SK-N-MC (cell line): ENCODE data around the gene NEURL3.
A peak's percentile ranks its signal among the peaks of the same experiment; 100 is the strongest.

Experiments
- DNase-seq: peaks from one replicate; pipeline ENCODE4 v3.0.0-alpha.2; 2011; ENCODE audit warnings: low read depth, low spot score
- H3K27ac ChIP-seq: fragments of 200-600 bp; sonication (generic); 2 replicates; pipeline ENCODE4 v1.5.1; 2016; ENCODE audit warnings: mixed run types
- H3K36me3 ChIP-seq: fragments of 200-600 bp; sonication (generic); 2 replicates; pipeline ENCODE4 v1.6.1; 2017; ENCODE audit warnings: antibody characterized with exemption, low read length, mixed read lengths; ENCODE audit not compliant: insufficient read depth
- H3K4me3 ChIP-seq: fragments of 200-600 bp; sonication (generic); 2 replicates; pipeline ENCODE4 v1.5.1; 2016
- H3K9ac ChIP-seq: fragments of 200-600 bp; sonication (generic); 2 replicates; pipeline ENCODE4 v1.8.0; 2017; ENCODE audit warnings: mixed run types, mixed read lengths; ENCODE audit not compliant: insufficient read length
- H3K9me3 ChIP-seq: fragments of 200-600 bp; sonication (generic); 2 replicates; pipeline ENCODE4 v1.6.1; 2017; ENCODE audit warnings: low read depth, mild to moderate bottlenecking, antibody characterized with exemption, low read length, moderate library complexity, mixed read lengths
- EZH2 ChIP-seq: fragments of 200-600 bp; sonication (generic); IDR thresholded peaks from one replicate; pipeline ENCODE4 v1.6.1; 2017; ENCODE audit warnings: antibody characterized with exemption
- FOXP2 ChIP-seq: optimal IDR thresholded peaks from 2 replicates; pipeline ENCODE3; 2011; ENCODE audit warnings: mild to moderate bottlenecking, moderate library complexity; ENCODE audit not compliant: insufficient read depth; ENCODE audit errors: extremely low read length, control extremely low read depth
- POLR2AphosphoS5 ChIP-seq: IDR thresholded peaks from 2 replicates; pipeline ENCODE4 v1.6.1; 2012; ENCODE audit warnings: mild to moderate bottlenecking, low read depth, low read length, borderline replicate concordance

NEURL3 gene

DNA sequence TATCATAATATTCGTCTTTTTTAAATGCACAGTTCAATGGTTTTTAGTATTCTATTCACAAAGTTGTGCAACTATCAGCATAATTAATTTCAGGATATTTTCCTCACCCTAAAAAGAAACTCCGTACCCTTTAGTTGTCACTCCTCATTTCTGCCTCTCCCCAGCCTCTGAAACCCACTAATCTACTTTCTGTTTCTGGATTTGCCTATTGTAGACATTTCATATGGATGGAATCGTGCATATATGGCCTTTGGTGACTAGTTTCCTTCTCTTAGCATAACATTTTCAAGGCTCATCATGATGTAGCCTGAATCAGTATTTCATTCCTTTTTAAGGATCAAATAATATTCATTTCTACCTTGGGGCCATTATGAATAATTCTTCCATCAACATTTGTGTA lies 18.5 kb downstream of the NEURL3 start:
- Histone ChIP-seq H3K36me3 (no peaks in the 10 kb centered on the region), H3K9me3 (no peaks in the 10 kb centered on the region), H3K27ac (no peak overlapping the region), H3K4me3 (no peak overlapping the region), H3K9ac (no peak overlapping the region)
- no peak for DNase-seq
- TF ChIP-seq FOXP2: no peak
- TF ChIP-seq EZH2: no peak
- no peak for TF ChIP-seq POLR2AphosphoS5

DNA sequence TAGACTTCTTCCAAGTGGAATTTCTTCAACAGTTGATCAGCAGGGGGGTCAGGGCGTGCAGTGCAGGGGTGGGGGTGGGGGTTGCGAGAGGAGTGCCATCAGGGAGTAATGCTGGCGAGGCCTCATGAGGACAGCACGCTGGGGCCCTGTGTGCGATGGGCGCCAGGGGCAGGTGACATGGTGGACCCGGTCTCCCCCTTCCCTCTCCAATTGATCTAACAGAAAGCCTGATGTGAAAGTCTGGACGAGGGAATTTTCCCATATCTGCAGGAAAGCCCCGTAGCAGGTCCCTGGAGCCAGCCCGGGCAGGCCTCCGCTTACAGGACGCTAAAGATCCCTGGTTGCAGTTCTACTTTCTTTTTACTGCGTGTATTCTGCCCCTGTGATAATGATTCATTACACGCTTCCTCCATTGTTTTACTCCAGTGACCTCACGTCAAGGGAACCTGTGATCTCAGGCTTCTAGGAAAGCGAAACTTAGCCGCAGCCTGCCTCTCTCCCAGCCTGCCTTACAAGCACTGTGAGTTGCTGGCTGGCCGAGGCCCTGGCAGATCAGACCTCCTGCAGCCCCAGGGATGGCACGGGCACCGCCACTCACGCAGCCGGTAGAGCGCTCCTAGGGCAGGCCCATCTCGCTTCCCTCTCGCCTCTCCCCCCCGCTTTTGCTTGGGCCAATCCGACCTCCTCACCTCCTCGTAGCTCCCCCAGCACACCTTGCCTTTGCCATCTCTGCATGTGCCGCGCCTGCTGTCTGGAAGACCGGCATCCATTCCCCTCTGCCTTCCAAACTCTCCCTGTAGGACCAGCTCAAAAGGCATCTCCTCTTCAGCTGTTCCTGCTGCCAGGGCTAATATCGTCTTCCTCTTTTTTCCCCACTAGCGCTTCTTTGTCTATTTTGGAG lies 19.2 kb downstream of the NEURL3 start:
- no peak for DNase-seq
- Histone ChIP-seq H3K9me3 (no peaks in the 10 kb centered on the region), H3K27ac (peak overlapping the region; percentile 65; the same call in 1 of the 2 replicates), H3K36me3 (no peaks in the 10 kb centered on the region), H3K4me3 (peak overlapping the region; percentile 50), H3K9ac (peak overlapping the region; percentile 33)
- TF ChIP-seq POLR2AphosphoS5 (no peak), FOXP2 (no peak), EZH2 (no peak)

DNA sequence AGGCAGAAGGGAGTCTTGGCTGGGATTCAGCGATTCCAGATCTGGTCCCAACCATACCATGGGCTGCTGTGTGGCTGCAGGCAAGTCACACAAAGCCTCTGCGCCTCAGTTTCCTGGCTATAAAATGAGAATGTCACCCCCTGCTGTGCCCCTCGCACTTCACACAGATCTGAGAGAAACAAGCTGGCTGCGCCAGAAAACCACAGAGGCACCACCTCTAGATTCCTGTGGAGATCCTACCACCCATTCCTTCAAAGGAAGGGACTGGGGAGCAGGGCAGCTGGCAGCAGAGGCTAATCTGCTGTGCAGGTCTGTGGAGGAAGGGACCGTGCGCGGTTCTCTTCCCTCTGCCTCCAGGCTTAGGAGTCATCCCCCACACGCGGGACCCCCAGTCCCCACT lies 19.8 kb downstream of the NEURL3 start:
- TF ChIP-seq FOXP2 (no peak), POLR2AphosphoS5 (no peak), EZH2 (no peak)
- Histone ChIP-seq H3K36me3 (no peaks in the 10 kb centered on the region), H3K9me3 (no peaks in the 10 kb centered on the region), H3K27ac (peak overlapping the region; percentile 65; the same call in 1 of the 2 replicates), H3K9ac (no peak overlapping the region), H3K4me3 (peak overlapping the region; percentile 50)
- peak; percentile 88 for DNase-seq

DNA sequence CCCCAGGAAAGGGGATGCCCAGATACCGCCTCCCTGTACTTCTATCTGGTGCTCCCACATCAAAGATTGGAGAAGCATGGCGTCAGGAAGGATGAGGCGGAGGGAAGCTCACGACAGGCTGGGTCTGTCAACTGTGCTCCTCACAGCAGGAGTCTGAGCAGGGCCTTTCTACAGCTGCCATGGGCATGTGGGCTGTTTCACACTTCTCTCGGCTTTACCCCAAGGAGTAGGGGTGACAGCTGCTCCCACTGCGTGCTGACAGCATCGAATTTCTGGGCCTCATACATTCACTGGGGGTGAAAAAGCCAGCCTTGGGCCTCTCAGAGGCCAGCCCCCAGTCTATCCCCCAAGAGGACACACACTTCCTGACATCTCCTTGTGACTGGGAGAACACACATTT lies 21.1 kb downstream of the NEURL3 start:
- no peak for TF ChIP-seq FOXP2
- no peak for TF ChIP-seq POLR2AphosphoS5
- TF ChIP-seq EZH2: no peak
- Histone ChIP-seq H3K36me3 (no peaks in the 10 kb centered on the region), H3K9ac (no peak overlapping the region), H3K9me3 (no peaks in the 10 kb centered on the region), H3K4me3 (no peak overlapping the region), H3K27ac (no peak overlapping the region)
- no peak for DNase-seq

DNA sequence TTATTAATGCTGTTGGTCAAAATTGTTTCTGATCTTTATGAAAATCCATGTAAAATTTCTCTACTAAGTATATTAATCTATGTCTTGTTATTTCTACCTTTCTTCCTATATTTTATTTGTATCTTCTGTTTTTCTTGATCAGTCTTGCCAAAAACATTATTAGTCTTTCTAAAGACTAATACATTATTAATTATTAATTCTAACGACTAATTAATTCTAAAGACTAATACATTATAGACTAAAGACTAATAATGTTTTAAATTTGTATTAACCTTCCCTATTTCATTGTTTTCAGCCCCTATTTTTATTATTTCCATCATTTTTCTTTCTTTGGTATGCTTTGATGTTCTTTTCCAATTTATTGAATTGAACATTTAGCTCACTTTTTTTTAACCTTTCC lies 27.7 kb downstream of the NEURL3 start:
- TF ChIP-seq POLR2AphosphoS5: no peak
- no peak for TF ChIP-seq FOXP2
- no peak for TF ChIP-seq EZH2
- Histone ChIP-seq H3K36me3 (no peaks in the 10 kb centered on the region), H3K9ac (no peak overlapping the region), H3K9me3 (no peaks in the 10 kb centered on the region), H3K27ac (no peak overlapping the region), H3K4me3 (no peak overlapping the region)
- DNase-seq: no peak

DNA sequence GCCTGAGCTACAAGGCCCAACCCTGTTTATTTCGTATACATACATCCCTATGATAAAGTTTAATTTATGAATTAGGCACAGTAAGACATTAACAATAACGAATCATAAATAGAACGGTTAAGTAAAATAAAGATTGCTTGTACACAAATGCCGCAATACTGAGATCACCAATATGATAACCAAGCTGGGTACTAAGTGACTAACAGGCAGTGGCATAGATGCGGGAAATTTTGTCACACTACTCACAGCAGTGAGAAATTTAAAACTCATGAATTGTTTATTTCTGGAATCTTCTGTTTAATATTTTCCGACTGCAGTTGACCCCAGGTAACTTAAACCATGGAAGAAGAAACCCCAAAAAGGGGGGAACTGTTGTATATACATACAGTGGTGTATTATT lies 33.4 kb downstream of the NEURL3 start:
- Histone ChIP-seq H3K36me3 (no peaks in the 10 kb centered on the region), H3K9me3 (no peaks in the 10 kb centered on the region), H3K27ac (no peak overlapping the region), H3K4me3 (no peak overlapping the region), H3K9ac (no peak overlapping the region)
- no peak for TF ChIP-seq FOXP2
- no peak for TF ChIP-seq POLR2AphosphoS5
- no peak for TF ChIP-seq EZH2
- no peak for DNase-seq

DNA sequence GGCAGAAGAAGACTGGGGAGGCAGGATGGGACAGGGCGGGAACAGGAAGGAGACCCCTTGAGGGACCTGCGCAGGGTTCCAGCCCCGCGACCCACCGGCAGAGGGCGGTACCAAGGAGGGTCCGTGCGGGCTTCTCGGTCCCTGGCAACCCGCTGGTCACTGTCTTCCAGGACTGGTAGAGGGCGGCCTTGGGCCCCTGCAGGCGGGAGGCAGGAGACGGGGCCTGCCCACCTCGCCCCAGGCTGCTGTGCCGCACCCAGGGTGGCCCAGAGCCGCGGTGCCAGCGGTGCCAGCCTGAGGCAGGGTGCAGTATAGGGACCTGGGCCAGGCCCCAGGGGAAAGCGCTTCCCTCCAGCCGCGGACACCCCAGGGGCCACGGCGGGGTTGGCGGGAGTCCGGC lies 34.5 kb downstream of the NEURL3 start:
- Histone ChIP-seq H3K9ac (no peak overlapping the region), H3K9me3 (no peaks in the 10 kb centered on the region), H3K27ac (no peak overlapping the region), H3K36me3 (no peaks in the 10 kb centered on the region), H3K4me3 (no peak overlapping the region)
- TF ChIP-seq POLR2AphosphoS5: no peak
- TF ChIP-seq EZH2: no peak
- TF ChIP-seq FOXP2: no peak
- DNase-seq: no peak

DNA sequence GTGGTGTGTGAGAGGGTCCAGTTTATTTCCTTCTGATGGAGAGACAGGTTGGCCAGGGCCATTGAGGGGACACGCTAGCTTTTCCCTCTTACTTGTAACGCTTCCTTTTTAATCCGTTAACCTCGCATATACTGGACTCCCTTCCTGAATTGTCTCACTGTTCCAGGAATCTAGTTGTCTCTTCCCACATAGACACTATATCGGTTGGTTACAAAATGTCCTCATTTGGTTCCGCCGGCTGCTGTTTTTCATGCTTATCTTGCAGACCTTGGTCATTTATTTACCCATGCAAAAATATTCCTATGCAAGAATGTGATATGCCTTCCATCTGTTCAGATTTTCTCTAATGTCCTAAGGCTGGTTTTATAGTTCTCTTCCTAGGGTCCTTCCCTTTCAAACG lies 35.0 kb downstream of the NEURL3 start:
- Histone ChIP-seq H3K9me3 (no peaks in the 10 kb centered on the region), H3K4me3 (no peak overlapping the region), H3K36me3 (no peaks in the 10 kb centered on the region), H3K9ac (no peak overlapping the region), H3K27ac (no peak overlapping the region)
- TF ChIP-seq EZH2 (no peak), FOXP2 (no peak), POLR2AphosphoS5 (no peak)
- DNase-seq: no peak

DNA sequence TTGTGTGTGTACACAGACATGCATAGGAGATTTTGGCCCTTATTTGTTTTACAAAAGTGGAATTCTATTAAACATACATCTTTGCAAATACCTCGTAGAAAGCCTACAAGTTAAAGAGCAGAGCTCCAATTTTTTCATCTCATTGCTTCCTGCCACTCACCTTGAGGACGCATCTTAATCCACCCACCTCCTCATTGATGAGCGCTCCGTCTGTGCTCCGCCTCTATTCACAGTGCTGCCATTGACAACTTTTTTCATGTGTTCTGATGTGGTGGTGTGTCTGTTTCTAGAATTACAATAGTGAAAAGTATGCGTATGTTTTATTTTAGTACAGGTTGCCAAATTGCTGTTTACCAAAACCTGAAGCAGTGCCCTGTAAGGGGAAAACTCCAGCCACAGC lies 36.3 kb downstream of the NEURL3 start:
- DNase-seq: no peak
- H3K9me3 ChIP-seq: no peaks in the 10 kb centered on the region
- no peaks in the 10 kb centered on the region for H3K36me3 ChIP-seq
- no peak overlapping the region for H3K9ac ChIP-seq
- H3K27ac ChIP-seq: no peak overlapping the region
- TF ChIP-seq FOXP2 (no peak), POLR2AphosphoS5 (no peak), EZH2 (no peak)
- no peak overlapping the region for H3K4me3 ChIP-seq
